ENCODE results near the gene GNG3. TPM values are rescaled to one million over a fixed set of nuclear protein-coding genes. Genes with fewer than 3 reads are reported as not detected.
A peak's percentile ranks its signal among the peaks of the same experiment; 100 is the strongest.

The GNG3 gene
- not detected for total RNA-seq

DNA sequence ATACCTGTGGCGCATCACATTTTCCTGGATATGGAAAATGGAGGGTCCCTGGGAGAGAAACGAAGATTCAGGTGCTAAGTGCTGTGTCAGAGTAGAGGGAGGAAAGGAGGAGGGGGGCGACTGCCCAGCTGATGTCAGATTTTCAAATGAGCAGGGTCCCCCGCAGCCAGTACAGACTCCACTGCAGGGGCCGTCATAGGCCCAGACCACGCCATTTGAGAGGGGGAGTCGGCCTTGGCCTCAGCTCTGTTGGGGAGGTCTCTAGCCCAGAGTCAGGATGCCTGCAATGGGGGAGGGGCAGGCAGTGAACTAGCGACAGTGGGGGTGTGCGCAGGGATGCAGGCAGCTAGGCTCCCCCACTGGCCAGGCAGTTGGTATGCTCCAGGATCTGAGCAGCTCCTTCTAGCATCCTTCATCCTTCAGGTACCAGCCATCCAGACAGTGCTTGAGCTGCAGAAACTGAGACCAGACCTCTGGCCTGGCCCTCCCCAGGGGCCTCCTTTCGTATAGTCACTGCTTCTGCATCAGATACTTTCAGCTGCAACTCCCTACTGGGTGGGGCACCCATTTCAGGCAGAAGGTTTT is at the start of gene GNG3, which contains the start of gene BSCL2:
Gene GNG3 (plus strand): TSS at position 400 of the 585 bp plus-strand sequence. CDS start 620 bp downstream, outside the sequence.
Gene BSCL2 (minus strand): TSS at position 148 of the 585 bp plus-strand sequence. CDS start 229 bp downstream, outside the sequence.
- Mint-ChIP-seq H3K4me3 (peak within 1 kb of the TSS; percentile 92), H3K36me3 (ENCODE audit: low read depth) (peaks cover 29% of the 10 kb centered on the region), H3K4me1 (peaks cover 57% of the 10 kb centered on the region), H3K27ac (peak within 1 kb of the TSS; percentile 94), H3K27me3 (no peaks in the 10 kb centered on the region), H3K9me3 (no peaks in the 10 kb centered on the region)
- CTCF ChIA-PET = interaction anchor here (1.1 to 2.0 kb wide), 3 partner anchors 78 to 96 kb away, joined by 3 to 6 read pairs (median 4); partner anchors contain the start of gene TMEM179B
- no peak for DNase-seq
- POLR2A ChIA-PET = interaction anchor here (0.7 to 14.0 kb wide), 19 partner anchors 8 to 175 kb away, joined by 3 to 234 read pairs (median 9); partner anchors contain the start of genes C11orf98, CSKMT, GANAB and HNRNPUL2

DNA sequence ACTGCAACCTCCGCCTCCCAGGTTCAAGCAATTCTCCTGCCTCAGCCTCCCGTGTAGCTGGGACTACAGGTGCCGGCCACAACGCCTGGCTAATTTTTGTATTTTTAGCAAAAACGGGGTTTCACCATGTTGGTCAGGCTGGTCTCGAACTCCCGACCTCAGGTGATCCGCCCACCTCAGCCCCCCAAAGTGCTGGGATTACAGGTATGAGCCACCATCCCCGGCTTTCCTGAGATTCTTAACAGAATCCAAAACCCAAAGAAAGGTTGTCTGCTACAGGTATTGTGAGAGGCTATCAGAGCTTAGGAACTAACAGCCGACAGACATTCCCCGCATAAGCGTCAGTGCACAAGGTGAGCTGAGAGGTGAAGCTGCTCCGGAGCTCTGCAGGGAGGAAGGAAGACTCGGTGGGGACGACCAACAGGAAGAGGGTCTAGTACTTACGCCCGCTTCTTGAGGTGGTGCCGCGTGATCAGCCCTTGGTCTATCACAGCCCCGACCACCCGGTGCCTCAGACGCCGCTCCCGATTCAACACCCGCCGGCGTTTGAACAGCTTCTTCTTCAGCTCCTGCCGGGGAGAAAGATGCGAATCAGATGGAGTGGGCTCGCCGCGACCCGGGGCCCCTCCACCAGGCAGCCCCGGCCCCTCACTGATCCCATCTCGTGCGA is 42.9 kb upstream of the GNG3 start:
- no peaks in the 10 kb centered on the region for H3K27me3 Mint-ChIP-seq
- H3K36me3 Mint-ChIP-seq (ENCODE audit: low read depth) = peaks cover 47% of the 10 kb centered on the region
- peaks cover 46% of the 10 kb centered on the region for H3K4me1 Mint-ChIP-seq
- CTCF ChIA-PET = interaction anchor here (0.7 to 2.8 kb wide), 25 partner anchors 8 to 263 kb away, joined by 3 to 16 read pairs (median 6); partner anchors contain the start of genes B3GAT3, EEF1G, INTS5 and ROM1
- DNase-seq = peak; percentile 59
- no peaks in the 10 kb centered on the region for H3K9me3 Mint-ChIP-seq
- H3K4me3 Mint-ChIP-seq = peak overlapping the region; percentile 93
- H3K27ac Mint-ChIP-seq = peak overlapping the region; percentile 88
- POLR2A ChIA-PET = interaction anchor here (0.6 to 9.6 kb wide), 66 partner anchors 7 to 327 kb away, joined by 3 to 212 read pairs (median 5); partner anchors contain the start of genes AHNAK, ASRGL1, B3GAT3 and BSCL2

DNA sequence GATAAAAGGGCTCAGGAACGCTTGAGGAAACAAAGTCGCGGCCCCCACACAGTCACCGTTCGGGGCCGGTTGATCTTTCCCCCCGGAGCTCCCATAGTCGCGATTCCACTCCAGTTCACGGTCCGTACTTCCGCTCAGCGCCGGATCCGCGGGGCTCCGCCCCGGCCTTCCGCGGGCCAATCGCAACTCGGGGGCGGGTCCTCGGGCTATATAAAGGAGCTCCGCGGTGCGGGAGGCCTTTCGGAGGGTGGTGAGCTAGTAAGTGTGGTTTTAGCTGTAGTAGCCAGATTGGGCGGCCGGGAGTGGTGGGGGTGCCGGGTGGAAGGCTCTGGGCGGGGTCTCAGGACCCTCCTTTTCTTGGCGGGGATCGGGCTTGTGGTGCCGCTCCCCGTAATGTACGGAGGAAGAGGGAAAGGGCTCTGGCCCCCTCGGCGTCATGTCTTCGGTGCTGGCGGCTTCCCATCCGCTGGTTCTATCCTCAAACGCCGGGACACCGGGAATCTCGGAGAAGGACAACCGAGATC is 42.3 kb upstream of the GNG3 start, which contains the start of the genes C11orf98 and CSKMT:
Gene C11orf98 (minus strand): TSS at position 136 of the 524 bp plus-strand sequence. CDS start 41 bp downstream, at position 95.
Gene CSKMT (plus strand): TSS at position 238 of the 524 bp plus-strand sequence. CDS start 568 bp downstream, outside the sequence.
- Mint-ChIP-seq H3K4me1 (peaks cover 52% of the 10 kb centered on the region), H3K27me3 (no peaks in the 10 kb centered on the region), H3K4me3 (peak within 1 kb of the TSS; percentile 93), H3K27ac (peak within 1 kb of the TSS; percentile 88), H3K36me3 (ENCODE audit: low read depth) (peaks cover 51% of the 10 kb centered on the region), H3K9me3 (no peaks in the 10 kb centered on the region)
- POLR2A ChIA-PET = interaction anchor here (0.7 to 9.6 kb wide), 66 partner anchors 9 to 328 kb away, joined by 3 to 212 read pairs (median 5); partner anchors contain the start of genes AHNAK, ASRGL1, B3GAT3 and BSCL2
- CTCF ChIA-PET = interaction anchor here (0.5 to 2.8 kb wide), 27 partner anchors 8 to 263 kb away, joined by 3 to 16 read pairs (median 6); partner anchors contain the start of genes B3GAT3, EEF1G, INTS5 and ROM1
- peak; percentile 96 for DNase-seq

DNA sequence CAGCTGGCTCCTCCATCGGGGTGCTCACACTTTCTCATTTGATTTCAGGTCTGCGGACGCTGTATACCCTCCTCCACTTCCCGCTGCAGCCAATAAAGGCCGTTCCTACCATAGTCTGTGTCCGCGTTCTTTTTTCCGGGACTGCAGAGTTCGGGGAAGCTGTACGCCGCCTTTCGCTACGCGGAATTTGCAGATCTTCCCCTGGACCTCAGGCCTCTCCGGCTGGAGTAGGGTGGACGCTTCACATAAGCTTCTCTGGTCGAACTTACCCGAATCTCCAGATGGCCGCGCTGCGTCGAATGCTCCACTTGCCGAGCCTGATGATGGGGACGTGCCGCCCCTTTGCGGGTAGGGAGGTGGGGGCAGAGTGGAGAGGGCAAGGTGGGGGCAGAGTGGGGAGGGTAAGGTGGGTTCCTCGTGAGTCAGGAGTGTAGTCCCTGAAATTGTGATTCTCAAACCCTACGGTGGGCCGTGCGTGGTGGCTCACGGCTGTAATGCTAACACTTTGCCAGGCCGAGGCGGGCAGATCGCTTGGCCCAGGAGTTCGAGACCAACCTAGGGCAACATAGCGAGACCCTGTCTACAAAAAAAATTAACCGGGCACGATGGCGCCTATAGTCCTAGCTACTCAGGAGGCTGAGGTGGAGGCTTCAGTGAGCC is 41.7 kb upstream of the GNG3 start:
- ChIA-PET CTCF (interaction anchor here (0.5 to 2.8 kb wide), 25 partner anchors 9 to 241 kb away, joined by 3 to 16 read pairs (median 6); partner anchors contain the start of genes B3GAT3, EEF1G, INTS5 and ROM1), POLR2A (interaction anchor here (0.6 to 9.6 kb wide), 58 partner anchors 8 to 329 kb away, joined by 3 to 212 read pairs (median 7); partner anchors contain the start of genes AHNAK, ASRGL1, B3GAT3 and BSCL2)
- peak; percentile 68 for DNase-seq
- Mint-ChIP-seq H3K4me1 (peaks cover 57% of the 10 kb centered on the region), H3K27ac (peak overlapping the region; percentile 88), H3K27me3 (no peaks in the 10 kb centered on the region), H3K4me3 (peak overlapping the region; percentile 93), H3K9me3 (no peaks in the 10 kb centered on the region), H3K36me3 (ENCODE audit: low read depth) (peaks cover 53% of the 10 kb centered on the region)

DNA sequence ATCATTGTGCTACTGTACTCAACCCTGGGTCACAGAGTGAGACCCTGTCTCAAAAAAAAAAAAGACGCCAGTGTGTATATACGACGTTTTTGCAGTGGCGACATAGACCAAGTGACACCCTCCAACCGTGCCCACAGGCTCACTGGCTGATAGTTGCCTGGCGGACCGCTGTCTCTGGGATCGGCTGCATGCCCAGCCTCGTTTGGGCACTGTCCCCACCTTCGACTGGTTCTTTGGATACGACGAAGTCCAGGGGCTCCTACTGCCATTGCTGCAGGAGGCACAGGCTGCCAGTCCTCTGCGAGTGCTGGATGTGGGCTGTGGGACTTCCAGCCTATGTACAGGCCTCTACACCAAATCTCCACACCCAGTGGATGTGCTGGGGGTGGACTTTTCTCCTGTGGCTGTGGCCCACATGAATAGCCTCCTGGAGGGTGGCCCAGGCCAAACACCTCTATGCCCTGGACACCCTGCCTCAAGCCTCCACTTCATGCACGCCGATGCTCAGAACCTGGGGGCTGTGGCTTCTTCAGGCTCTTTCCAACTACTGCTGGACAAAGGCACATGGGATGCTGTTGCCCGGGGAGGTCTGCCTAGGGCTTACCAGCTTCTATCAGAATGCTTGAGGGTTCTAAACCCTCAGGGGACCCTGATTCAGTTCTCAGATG is 41.1 kb upstream of the GNG3 start:
- H3K36me3 Mint-ChIP-seq (ENCODE audit: low read depth) = peaks cover 57% of the 10 kb centered on the region
- peaks cover 61% of the 10 kb centered on the region for H3K4me1 Mint-ChIP-seq
- peak; percentile 31 for DNase-seq

DNA sequence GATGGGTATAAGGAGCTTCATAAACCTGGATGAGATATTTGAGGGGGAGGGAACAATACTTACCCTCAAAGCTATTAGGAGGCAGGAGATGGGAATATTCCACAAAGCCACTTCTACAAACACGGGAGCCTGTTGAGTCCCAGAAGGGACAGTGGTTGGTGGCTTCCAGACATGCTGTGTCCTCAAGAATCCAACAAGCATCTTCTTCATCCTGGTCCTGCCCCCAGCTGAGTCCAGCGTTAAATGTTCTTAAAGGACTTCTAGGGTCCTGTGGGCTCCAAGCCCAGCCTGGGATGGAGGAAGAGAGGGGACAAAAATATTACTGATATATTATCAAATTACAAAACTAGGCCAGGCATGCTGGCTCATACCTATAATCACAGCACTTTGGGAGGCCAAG is 40.0 kb upstream of the GNG3 start:
- H3K27me3 Mint-ChIP-seq = no peaks in the 10 kb centered on the region
- H3K4me3 Mint-ChIP-seq = peak overlapping the region; percentile 93
- H3K9me3 Mint-ChIP-seq = no peaks in the 10 kb centered on the region
- peak overlapping the region; percentile 88 for H3K27ac Mint-ChIP-seq
- POLR2A ChIA-PET = interaction anchor here (0.7 to 9.6 kb wide), 21 partner anchors 11 to 1650 kb away, joined by 3 to 212 read pairs (median 6); partner anchors contain the start of genes B3GAT3, EEF1G, EML3 and GANAB
- CTCF ChIA-PET = interaction anchor here (0.5 to 1.5 kb wide), 6 partner anchors 12 to 243 kb away, joined by 3 to 6 read pairs (median 4); no protein-coding TSS in a partner anchor
- H3K4me1 Mint-ChIP-seq = peaks cover 63% of the 10 kb centered on the region
- peaks cover 58% of the 10 kb centered on the region for H3K36me3 Mint-ChIP-seq (ENCODE audit: low read depth)
- no peak for DNase-seq

More for the DNA sequence above, 41.1 kb upstream of the GNG3 start:
- CTCF ChIA-PET = interaction anchor here (0.7 to 2.8 kb wide), 4 partner anchors 11 to 75 kb away, joined by 3 to 16 read pairs (median 8); partner anchors contain the start of gene TUT1
- Mint-ChIP-seq H3K27me3 (no peaks in the 10 kb centered on the region), H3K9me3 (no peaks in the 10 kb centered on the region), H3K27ac (peak overlapping the region; percentile 88), H3K4me3 (peak overlapping the region; percentile 93)
- POLR2A ChIA-PET = interaction anchor here (0.6 to 9.6 kb wide), 34 partner anchors 8 to 1651 kb away, joined by 3 to 212 read pairs (median 10); partner anchors contain the start of genes B3GAT3, BSCL2, EEF1G and EML3

DNA sequence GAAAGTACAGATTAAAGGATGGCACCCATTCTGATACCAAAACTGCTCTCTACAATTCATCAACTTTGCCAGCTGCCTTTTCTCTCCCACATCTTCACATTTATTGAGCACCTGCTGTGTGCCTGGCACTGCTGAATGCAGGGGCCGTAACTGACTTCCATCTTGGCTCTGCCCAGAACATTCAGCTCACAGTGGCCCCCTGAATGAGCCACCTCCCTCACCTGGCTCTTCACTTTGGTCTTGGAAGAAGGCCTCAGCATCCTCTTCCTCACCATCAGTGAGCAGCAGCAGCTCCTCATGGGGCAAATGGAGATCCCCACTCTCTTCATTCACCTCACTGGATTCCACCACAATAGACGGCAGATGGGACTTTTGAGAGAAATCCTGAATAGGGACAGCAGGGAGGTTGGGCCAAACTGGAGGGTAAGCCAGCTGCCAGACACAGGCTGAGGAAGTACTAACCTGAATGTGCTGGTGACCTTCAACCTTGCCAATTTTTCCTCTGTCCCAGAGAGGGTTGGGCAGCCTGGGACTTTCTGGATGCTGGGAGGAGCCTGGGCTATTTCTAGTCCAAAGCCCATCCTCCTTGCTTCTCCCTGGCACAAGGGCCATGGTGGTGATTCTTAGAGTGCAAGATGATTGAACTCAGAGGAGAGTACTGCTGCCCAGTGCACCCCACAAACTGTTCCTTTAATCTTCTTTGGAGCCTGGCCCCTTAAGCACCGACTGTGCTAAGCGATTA is 37.9 kb upstream of the GNG3 start:
- Mint-ChIP-seq H3K36me3 (ENCODE audit: low read depth) (peaks cover 57% of the 10 kb centered on the region), H3K4me3 (peak overlapping the region; percentile 91), H3K27me3 (no peaks in the 10 kb centered on the region), H3K27ac (peak overlapping the region; percentile 91), H3K9me3 (no peaks in the 10 kb centered on the region), H3K4me1 (peaks cover 66% of the 10 kb centered on the region)
- ChIA-PET CTCF (no interaction called here), POLR2A (interaction anchor here (1.1 to 9.6 kb wide), 13 partner anchors 9 to 186 kb away, joined by 3 to 192 read pairs (median 32); partner anchors contain the start of genes BSCL2, EEF1G, GANAB and GNG3)
- no peak for DNase-seq

DNA sequence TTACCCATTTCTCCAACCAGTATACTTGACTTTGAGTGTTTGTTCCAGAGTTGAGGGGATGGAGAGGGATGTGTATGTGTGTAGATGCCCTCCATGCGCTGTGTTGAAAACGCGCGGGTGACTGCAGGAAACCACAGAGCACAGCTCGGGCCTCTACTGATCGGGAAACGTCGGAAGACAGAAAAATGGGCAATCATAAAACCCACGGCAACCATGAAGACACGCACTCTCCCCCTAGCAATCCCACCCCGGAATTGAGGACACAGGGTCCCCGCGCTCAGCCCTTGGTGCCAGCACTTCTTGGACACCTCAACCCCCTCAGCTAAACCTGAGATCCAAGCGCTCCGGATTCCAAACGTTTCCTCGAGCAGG is 36.3 kb upstream of the GNG3 start:
- H3K27me3 Mint-ChIP-seq = no peaks in the 10 kb centered on the region
- no peak for DNase-seq
- no peaks in the 10 kb centered on the region for H3K9me3 Mint-ChIP-seq
- peaks cover 68% of the 10 kb centered on the region for H3K4me1 Mint-ChIP-seq
- peak overlapping the region; percentile 91 for H3K27ac Mint-ChIP-seq
- POLR2A ChIA-PET = interaction anchor here (0.7 to 9.6 kb wide), 35 partner anchors 8 to 210 kb away, joined by 3 to 73 read pairs (median 8); partner anchors contain the start of genes B3GAT3, BSCL2, EEF1G and GANAB
- peak overlapping the region; percentile 91 for H3K4me3 Mint-ChIP-seq
- H3K36me3 Mint-ChIP-seq (ENCODE audit: low read depth) = peaks cover 53% of the 10 kb centered on the region
- CTCF ChIA-PET = interaction anchor here (1.0 to 2.6 kb wide), 12 partner anchors 8 to 277 kb away, joined by 3 to 13 read pairs (median 4); partner anchors contain the start of genes EEF1G, SLC3A2 and TUT1

DNA sequence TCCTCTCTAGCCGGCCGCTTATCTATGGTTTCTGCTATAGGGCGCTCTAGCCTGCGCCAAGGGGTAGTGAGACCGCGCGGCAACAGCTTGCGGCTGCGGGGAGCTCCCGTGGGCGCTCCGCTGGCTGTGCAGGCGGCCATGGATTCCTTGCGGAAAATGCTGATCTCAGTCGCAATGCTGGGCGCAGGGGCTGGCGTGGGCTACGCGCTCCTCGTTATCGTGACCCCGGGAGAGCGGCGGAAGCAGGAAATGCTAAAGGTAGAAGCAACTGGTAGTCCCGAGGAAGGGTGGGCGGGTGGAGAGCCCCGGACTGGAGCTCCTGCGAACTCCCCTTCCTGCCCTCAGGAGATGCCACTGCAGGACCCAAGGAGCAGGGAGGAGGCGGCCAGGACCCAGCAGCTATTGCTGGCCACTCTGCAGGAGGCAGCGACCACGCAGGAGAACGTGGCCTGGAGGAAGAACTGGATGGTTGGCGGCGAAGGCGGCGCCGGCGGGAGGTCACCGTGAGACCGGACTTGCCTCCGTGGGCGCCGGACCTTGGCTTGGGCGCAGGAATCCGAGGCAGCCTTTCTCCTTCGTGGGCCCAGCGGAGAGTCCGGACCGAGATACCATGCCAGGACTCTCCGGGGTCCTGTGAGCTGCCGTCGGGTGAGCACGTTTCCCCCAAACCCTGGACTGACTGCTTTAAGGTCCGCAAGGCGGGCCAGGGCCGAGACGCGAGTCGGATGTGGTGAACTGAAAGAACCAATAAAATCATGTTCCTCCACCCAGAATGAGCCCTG is 35.7 kb upstream of the GNG3 start, which contains the start of the genes LBHD1 and UQCC3:
Gene LBHD1 (minus strand): TSS at position 660 of the 782 bp plus-strand sequence. CDS start 2,236 bp downstream, outside the sequence.
Gene UQCC3 (plus strand): TSS at position 66 of the 782 bp plus-strand sequence. CDS start 73 bp downstream, at position 139.
- CTCF ChIA-PET = interaction anchor here (0.7 to 2.6 kb wide), 14 partner anchors 8 to 277 kb away, joined by 3 to 13 read pairs (median 4); partner anchors contain the start of genes EEF1G and TUT1
- peak within 1 kb of the TSS; percentile 91 for H3K27ac Mint-ChIP-seq
- no peaks in the 10 kb centered on the region for H3K27me3 Mint-ChIP-seq
- peaks cover 53% of the 10 kb centered on the region for H3K36me3 Mint-ChIP-seq (ENCODE audit: low read depth)
- peak within 1 kb of the TSS; percentile 91 for H3K4me3 Mint-ChIP-seq
- POLR2A ChIA-PET = interaction anchor here (0.7 to 9.6 kb wide), 39 partner anchors 9 to 210 kb away, joined by 3 to 73 read pairs (median 7); partner anchors contain the start of genes AHNAK, B3GAT3, BSCL2 and EEF1G
- no peaks in the 10 kb centered on the region for H3K9me3 Mint-ChIP-seq
- peaks cover 68% of the 10 kb centered on the region for H3K4me1 Mint-ChIP-seq
- DNase-seq = peak; percentile 91
